ENCODE data around the gene NEAT1. TPM values are rescaled to one million over a fixed set of nuclear protein-coding genes. Genes with fewer than 3 reads are reported as not detected.

Gene NEAT1
- total and polyA plus RNA-seq, 9 of the 15 experiments (the other 6 are each of a cell fraction or from before 2014, with no cell fraction given) = 20.1 to 389 (median 62.8) TPM

DNA sequence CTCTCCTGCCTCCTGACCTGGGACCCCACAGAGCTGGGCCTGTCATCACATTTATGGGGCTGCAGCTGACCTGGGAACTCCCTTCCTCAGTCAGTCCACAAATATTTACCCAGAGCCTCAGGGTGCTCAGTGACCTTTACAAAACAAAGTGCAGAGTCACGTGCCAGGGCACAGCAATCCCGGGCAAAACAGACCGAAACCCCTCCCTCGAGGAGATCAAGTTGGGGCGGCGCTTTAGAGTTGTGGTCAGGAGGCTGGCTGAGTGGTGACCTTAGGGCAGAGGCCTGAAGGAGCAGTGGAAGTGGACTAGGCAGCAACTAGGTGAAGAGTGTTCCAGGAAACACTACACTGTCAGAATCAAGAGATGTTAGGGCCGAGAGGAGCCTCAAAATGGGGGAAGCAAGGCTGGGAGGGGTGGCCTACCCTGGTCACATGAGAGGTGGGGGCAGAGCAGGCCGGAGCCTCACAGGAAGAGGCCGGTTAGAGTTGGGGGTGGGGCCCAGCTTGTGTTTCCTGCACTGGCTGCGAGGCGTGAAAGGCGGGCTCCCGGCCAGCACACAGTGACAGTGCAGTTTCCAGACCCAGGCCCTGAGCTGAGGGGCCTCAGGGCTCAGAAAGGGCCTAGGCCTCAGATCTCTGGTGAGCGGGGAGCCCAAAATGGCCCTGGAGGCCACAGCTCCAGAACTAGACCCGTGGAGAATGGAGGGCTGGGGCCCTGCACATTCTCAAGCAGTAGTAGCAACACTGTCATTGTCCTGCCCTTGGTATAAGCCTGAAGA is 3.7 kb upstream of the NEAT1 start (continued):
- TF ChIP-seq, protein P1, sequence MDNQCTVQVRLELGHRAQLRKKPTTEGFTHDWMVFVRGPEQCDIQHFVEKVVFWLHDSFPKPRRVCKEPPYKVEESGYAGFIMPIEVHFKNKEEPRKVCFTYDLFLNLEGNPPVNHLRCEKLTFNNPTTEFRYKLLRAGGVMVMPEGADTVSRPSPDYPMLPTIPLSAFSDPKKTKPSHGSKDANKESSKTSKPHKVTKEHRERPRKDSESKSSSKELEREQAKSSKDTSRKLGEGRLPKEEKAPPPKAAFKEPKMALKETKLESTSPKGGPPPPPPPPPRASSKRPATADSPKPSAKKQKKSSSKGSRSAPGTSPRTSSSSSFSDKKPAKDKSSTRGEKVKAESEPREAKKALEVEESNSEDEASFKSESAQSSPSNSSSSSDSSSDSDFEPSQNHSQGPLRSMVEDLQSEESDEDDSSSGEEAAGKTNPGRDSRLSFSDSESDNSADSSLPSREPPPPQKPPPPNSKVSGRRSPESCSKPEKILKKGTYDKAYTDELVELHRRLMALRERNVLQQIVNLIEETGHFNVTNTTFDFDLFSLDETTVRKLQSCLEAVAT (IDR thresholded peaks at IDR 0.05) = peak; percentile 53 to 86
- TF ChIP-seq ZNF561 (CRISPR knock-in tag; conservative IDR thresholded peaks at IDR 0.05) (no peak), JUN (IDR thresholded peaks at IDR 0.05; ENCODE audit: borderline replicate concordance, low read depth, low read length) (peak; percentile 44; the same call in 1 of the 2 replicates), JUN (CRISPR knock-in tag; IDR thresholded peaks at IDR 0.05; ENCODE audit: borderline replicate concordance) (no peak), ZFPM2 (CRISPR knock-in tag; IDR thresholded peaks at IDR 0.05) (no peak), NR2C2 (CRISPR knock-in tag; IDR thresholded peaks at IDR 0.05) (no peak), NR2C2 (tag; IDR thresholded peaks at IDR 0.05) (no peak), ZNF165 (CRISPR knock-in tag; IDR thresholded peaks at IDR 0.05; ENCODE audit: borderline replicate concordance) (no peak; the same call in 1 of the 2 replicates), U2AF1 (optimal IDR thresholded peaks at IDR 0.05; ENCODE audit: low read depth, low read length) (no peak), ZNF583 (CRISPR knock-in tag; IDR thresholded peaks at IDR 0.05) (peak; percentile 62; the same call in 1 of the 2 replicates), TFAM (CRISPR knock-in tag; conservative IDR thresholded peaks at IDR 0.05) (no peak), ZEB2 (IDR thresholded peaks at IDR 0.05) (peak; percentile 29; the same call in 1 of the 2 replicates), SAP30 (IDR thresholded peaks at IDR 0.05; ENCODE audit: borderline replicate concordance, insufficient read depth, low read depth, low read length, poor library complexity, severe bottlenecking) (no peak), TAF7 (tag; IDR thresholded peaks at IDR 0.05) (peak; percentile 81), MECOM (CRISPR knock-in tag; IDR thresholded peaks at IDR 0.05) (peak; percentile 78), PHF8 (IDR thresholded peaks at IDR 0.05; ENCODE audit: borderline replicate concordance, low read length) (peak; percentile 65; the same call in 1 of the 2 replicates), ZNF239 (CRISPR knock-in tag; IDR thresholded peaks at IDR 0.05) (no peak), FOXP1 (CRISPR knock-in tag; IDR thresholded peaks at IDR 0.05) (peak; percentile 74), THRAP3 (IDR thresholded peaks at IDR 0.05; ENCODE audit: borderline replicate concordance) (no peak), GTF2F1 (IDR thresholded peaks at IDR 0.05; ENCODE audit: low read depth, low read length) (0 out of 2 replicates have a peak, but pooled peaks have one; percentile 66), CCAR2 (IDR thresholded peaks at IDR 0.05; ENCODE audit: low read depth, low read length) (0 out of 2 replicates have a peak, but pooled peaks have one; percentile 47)
- TF ChIP-seq, protein P2, sequence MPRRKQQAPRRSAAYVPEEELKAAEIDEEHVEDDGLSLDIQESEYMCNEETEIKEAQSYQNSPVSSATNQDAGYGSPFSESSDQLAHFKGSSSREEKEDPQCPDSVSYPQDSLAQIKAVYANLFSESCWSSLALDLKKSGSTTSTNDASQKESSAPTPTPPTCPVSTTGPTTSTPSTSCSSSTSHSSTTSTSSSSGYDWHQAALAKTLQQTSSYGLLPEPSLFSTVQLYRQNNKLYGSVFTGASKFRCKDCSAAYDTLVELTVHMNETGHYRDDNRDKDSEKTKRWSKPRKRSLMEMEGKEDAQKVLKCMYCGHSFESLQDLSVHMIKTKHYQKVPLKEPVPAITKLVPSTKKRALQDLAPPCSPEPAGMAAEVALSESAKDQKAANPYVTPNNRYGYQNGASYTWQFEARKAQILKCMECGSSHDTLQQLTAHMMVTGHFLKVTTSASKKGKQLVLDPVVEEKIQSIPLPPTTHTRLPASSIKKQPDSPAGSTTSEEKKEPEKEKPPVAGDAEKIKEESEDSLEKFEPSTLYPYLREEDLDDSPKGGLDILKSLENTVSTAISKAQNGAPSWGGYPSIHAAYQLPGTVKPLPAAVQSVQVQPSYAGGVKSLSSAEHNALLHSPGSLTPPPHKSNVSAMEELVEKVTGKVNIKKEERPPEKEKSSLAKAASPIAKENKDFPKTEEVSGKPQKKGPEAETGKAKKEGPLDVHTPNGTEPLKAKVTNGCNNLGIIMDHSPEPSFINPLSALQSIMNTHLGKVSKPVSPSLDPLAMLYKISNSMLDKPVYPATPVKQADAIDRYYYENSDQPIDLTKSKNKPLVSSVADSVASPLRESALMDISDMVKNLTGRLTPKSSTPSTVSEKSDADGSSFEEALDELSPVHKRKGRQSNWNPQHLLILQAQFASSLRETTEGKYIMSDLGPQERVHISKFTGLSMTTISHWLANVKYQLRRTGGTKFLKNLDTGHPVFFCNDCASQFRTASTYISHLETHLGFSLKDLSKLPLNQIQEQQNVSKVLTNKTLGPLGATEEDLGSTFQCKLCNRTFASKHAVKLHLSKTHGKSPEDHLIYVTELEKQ (CRISPR knock-in tag; IDR thresholded peaks at IDR 0.05) = no peak
- TF ChIP-seq, protein P3, sequence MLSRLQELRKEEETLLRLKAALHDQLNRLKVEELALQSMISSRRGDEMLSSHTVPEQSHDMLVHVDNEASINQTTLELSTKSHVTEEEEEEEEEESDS (CRISPR knock-in tag; IDR thresholded peaks at IDR 0.05) = no peak; the same call in 1 of the 2 replicates
- TF ChIP-seq, protein P4, sequence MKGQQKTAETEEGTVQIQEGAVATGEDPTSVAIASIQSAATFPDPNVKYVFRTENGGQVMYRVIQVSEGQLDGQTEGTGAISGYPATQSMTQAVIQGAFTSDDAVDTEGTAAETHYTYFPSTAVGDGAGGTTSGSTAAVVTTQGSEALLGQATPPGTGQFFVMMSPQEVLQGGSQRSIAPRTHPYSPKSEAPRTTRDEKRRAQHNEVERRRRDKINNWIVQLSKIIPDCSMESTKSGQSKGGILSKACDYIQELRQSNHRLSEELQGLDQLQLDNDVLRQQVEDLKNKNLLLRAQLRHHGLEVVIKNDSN (CRISPR knock-in tag; IDR thresholded peaks at IDR 0.05) = peak; percentile 96

Data from K562 (cell line).